Prostate gland (tissue), 2 donors: ENCODE measurements around the gene BATF3.

Experiments used
- POLR2A ChIP-seq: fragments of 450-650 bp; IDR thresholded peaks from one replicate; pipeline ENCODE4 v1.6.1; 2016; ENCODE audit warnings: antibody characterized with exemption, mild to moderate bottlenecking
- TF ChIP-seq, protein P1 (sequence below), 4 experiments: fragments of 200-600 bp in 2 of 4; fragments of 450-650 bp in 2 of 4; sonication (generic) in 2 of 4; IDR thresholded peaks; 1 replicate in 3 of 4; 2 replicates in 1 of 4; pipeline ENCODE4 v1.5.1; 2016 to 2019; ENCODE audit warnings: antibody characterized with exemption in 4 of 4, mild to moderate bottlenecking in 2 of 4, moderate library complexity in 2 of 4

DNA sequence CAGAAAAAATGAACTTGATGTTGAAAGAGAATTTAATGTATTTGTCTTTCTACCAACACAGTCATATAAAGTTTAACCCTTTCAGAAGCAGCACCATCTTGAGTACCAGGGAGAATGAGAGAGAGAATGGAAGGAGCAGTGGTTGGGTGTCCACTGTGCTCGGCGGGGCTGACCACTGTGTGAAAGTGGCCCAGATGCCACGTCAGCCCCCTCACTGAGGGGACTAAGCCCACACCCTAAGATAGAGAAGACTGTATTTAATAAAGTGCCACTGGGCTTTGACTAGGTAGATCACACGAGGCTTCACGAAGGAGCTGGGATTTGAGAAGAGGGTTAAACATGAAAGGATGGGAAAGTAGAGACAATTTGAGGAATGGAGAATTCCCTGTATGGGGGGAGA lies 31.2 kb downstream of the BATF3 start:
- TF ChIP-seq POLR2A, result no peak
- TF ChIP-seq, protein P1, sequence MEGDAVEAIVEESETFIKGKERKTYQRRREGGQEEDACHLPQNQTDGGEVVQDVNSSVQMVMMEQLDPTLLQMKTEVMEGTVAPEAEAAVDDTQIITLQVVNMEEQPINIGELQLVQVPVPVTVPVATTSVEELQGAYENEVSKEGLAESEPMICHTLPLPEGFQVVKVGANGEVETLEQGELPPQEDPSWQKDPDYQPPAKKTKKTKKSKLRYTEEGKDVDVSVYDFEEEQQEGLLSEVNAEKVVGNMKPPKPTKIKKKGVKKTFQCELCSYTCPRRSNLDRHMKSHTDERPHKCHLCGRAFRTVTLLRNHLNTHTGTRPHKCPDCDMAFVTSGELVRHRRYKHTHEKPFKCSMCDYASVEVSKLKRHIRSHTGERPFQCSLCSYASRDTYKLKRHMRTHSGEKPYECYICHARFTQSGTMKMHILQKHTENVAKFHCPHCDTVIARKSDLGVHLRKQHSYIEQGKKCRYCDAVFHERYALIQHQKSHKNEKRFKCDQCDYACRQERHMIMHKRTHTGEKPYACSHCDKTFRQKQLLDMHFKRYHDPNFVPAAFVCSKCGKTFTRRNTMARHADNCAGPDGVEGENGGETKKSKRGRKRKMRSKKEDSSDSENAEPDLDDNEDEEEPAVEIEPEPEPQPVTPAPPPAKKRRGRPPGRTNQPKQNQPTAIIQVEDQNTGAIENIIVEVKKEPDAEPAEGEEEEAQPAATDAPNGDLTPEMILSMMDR (IDR thresholded peaks at IDR 0.05), result no peak
